ENCODE data around the gene SFXN5.

DNA sequence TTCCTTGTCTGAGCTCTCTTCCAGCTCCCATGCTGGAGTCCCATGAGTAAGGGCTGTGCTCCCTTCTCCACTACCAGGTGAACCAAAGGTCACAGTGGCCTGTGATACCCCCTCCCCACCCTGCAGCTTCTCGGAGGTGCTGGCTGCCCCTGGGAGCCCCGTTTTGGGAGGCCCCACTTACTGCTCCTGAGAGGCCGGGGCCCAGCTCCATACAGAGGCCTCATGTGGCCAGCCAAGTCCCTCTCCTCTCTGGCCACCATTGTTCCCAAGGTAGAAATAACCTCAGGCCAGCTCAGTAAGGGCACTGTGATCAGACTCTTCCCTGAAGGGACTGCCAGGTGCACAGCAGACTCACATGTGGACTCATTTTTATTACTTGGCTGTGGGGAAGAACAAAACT lies 35.3 kb upstream of the SFXN5 start:
- TF ChIP-seq, protein P1, sequence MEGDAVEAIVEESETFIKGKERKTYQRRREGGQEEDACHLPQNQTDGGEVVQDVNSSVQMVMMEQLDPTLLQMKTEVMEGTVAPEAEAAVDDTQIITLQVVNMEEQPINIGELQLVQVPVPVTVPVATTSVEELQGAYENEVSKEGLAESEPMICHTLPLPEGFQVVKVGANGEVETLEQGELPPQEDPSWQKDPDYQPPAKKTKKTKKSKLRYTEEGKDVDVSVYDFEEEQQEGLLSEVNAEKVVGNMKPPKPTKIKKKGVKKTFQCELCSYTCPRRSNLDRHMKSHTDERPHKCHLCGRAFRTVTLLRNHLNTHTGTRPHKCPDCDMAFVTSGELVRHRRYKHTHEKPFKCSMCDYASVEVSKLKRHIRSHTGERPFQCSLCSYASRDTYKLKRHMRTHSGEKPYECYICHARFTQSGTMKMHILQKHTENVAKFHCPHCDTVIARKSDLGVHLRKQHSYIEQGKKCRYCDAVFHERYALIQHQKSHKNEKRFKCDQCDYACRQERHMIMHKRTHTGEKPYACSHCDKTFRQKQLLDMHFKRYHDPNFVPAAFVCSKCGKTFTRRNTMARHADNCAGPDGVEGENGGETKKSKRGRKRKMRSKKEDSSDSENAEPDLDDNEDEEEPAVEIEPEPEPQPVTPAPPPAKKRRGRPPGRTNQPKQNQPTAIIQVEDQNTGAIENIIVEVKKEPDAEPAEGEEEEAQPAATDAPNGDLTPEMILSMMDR (IDR thresholded peaks at IDR 0.05; ENCODE audit: low read length): no peak
- no peak for TF ChIP-seq EZH2 (IDR thresholded peaks at IDR 0.05; ENCODE audit: borderline replicate concordance, low read length)
